Lower leg skin (tissue), 3 donors: ENCODE measurements around the gene FBLN2.

ENCODE experiments used
- CTCF ChIP-seq, 3 donors: fragments of 450-650 bp; IDR thresholded peaks; one replicate each; pipeline ENCODE4 v1.5.1; 2016; ENCODE audit warnings: antibody characterized with exemption in 3 of 3, mild to moderate bottlenecking in 3 of 3, moderate library complexity in 2 of 3
- POLR2A ChIP-seq, 2 donors: fragments of 450-650 bp; IDR thresholded peaks; one replicate each; pipeline ENCODE4 v1.6.1; 2016 to 2017; ENCODE audit warnings: antibody characterized with exemption in 2 of 2, mild to moderate bottlenecking in 1 of 2, moderate library complexity in 1 of 2

- TF ChIP-seq CTCF (IDR thresholded peaks at IDR 0.05) (no peak), POLR2A (IDR thresholded peaks at IDR 0.05) (no peak)
Measured at GRCh38 chr3:13561376-13561775, 12.5 kb downstream of the FBLN2 start.
